ENCODE results near the gene PRMT2.

The PRMT2 gene

DNA sequence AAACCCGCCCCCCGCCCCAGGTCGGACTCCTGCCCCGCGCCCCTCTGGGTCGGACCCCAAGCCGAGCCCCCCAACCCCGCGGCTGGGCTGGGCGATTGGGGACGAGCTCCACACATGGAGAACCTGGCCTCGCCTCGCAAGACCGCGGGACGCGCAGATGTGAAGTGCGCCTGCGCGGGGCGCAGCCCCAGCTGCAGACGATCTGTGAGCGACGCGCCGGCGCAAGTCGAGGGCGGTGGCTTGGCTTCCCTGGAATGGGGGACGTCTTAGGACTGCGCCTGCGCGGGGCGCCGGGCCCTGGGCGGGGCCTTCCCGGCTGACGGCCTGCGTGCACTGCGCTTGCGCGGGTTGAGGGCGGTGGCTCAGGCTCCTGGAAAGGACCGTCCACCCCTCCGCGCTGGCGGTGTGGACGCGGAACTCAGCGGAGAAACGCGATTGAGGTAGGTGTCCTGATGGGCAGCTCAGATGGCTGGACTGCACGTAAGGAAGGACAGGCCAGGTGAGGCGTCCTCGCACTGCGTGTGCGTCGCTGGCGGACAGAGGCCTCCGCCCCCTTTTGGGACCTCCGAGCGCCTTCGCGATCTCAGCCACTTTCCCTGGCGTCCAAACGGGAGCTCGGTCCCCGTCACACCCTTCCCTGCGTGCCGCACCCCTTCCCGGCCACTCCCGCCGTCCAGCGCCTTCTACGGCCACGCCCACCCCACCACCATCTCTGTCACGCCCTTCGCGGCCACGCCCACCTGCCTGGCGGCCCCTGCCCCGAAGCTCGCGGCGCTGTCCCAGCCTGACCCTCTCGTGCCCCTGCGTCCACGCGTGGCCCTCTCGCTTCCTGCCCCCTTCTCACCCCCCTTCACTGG lies at the start of gene PRMT2:
Gene PRMT2, plus strand, starts transcription at position 351 of the 857 bp plus-strand sequence. CDS start 1,278 bp downstream, outside the sequence.
- DNase-seq: peak; percentile 98

GRCh38 chr21:46594276-46594675 lies 41.2 kb upstream of the PRMT2 start:
- no peak for DNase-seq

GRCh38 chr21:46596201-46596600 lies 39.3 kb upstream of the PRMT2 start:
- DNase-seq: no peak

DNA sequence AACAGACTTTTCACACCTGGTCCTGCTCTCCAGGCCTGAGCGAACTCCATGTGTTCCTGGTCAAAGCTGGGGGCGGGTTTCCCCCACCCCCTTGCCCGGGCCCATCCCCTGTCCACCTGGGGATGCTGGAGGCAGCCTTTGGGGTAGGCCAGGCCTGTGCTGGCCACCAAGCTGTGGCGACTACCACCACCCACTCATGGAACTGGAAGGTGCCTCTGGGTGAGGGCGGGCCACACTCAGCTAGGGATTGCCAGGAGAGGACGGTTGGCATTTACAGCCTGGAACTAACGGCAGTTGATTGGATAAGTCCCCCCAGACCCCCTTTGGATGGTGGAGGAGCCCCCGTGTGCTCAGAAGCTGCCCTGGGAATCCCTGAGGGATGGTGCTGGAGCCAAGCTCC lies 38.4 kb upstream of the PRMT2 start:
- DNase-seq: no peak

GRCh38 chr21:46597896-46598343 lies 37.6 kb upstream of the PRMT2 start:
- no peak for DNase-seq

GRCh38 chr21:46598581-46599572 lies 36.6 kb upstream of the PRMT2 start:
- no peak for DNase-seq

DNA sequence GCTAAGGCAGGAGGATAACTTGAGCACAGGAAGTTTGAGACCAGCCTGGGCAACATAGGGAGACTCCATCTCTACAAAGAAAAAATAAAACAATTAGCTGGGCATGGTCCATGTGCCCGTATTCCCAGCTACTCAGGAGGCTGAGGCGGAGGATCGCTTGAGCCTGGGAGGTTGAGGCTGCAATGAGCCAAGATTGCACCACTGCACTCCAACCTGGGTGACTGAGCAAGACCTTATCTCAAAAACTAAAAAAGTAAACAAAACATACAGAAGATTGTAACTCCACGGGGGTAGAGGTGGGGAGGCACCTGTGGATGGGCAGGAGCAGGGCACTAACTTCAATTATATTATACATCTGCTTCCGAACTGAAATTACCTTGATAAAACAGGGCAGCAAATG lies 35.2 kb upstream of the PRMT2 start:
- DNase-seq: no peak

DNA sequence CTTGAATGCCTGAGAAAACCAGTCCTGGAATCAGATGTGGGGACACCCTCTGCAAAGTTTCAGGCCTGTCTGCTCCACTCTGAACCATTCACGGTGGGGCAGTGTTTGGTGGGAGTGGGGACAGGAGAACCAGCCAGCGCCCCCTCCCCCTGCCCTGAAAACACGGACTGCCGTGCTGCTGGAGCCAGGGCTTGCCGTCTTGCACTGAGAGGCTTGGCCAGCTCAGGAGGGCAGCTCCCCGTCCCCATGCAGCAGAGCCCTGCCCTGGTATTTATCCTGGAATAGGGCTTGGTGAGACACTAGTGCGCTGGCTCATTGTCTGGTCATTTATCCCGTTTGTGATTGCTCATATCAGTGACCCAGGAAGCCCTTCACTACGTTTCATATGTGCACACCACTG lies 34.5 kb upstream of the PRMT2 start:
- no peak for DNase-seq

DNA sequence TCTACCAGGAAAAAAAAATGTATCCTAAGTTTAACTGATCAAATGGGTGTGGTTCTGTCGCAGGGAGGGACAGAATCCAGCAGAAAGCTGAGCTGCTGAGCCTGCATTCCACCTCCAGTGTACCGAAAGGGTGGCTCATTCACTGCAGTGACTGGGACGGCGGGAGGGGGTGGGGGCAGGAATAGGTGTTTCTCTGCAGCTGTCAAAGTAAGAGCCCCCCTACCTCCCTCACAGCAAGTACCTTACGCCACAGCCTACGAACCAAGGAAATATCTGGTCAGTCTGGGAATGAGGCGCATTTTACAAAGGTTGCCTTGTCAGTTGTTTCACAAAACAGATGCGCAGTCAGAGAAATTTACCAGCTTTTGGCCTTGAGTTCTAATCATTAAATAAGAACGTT lies 32.2 kb upstream of the PRMT2 start:
- no peak for DNase-seq

- DNase-seq: no peak
Observed at GRCh38 chr21:46604329-46604974, 31.0 kb upstream of the PRMT2 start.

DNA sequence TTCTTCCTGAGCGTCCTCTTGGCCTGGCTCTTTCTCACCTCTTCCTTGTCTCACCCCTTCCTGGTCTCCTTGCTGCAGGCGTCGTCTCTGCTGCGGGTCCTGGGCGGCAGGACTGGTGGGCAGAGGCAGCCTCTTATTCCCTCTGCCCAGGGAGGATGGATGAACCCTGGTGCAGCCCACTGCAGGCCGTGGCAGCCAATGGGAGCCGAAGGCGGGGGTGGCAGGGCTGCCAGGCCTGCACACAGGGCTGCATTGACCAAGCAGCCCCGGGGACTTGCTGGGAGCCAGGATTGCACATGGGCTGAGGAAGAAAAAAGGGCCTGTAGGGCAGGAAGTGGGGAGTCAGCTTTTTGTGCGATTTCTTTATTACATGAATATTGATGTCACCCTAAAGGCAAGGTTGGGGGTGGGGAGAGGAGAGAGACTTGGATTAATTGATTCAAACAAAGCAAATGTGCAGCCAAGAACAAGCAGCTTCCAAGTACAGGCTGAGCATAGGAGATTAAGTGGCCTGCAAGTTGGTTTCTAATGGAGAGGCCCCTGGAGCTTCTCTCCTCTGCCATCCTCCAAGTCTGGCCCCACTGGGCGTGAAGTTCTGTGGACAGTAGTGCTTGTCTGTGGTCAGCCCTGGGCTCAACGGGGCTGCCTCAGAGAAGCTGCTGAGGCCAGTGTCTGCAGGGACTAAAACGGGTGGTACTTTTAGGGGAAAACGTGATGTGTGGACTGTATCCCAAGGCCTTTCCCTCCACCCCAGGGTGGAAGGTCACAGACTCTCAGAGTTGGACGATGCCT lies 30.3 kb upstream of the PRMT2 start, which contains the start of gene S100B:
Gene S100B, minus strand, starts transcription at position 108 of the 792 bp plus-strand sequence. CDS start 2,667 bp downstream, outside the sequence.
- DNase-seq: no peak

DNA sequence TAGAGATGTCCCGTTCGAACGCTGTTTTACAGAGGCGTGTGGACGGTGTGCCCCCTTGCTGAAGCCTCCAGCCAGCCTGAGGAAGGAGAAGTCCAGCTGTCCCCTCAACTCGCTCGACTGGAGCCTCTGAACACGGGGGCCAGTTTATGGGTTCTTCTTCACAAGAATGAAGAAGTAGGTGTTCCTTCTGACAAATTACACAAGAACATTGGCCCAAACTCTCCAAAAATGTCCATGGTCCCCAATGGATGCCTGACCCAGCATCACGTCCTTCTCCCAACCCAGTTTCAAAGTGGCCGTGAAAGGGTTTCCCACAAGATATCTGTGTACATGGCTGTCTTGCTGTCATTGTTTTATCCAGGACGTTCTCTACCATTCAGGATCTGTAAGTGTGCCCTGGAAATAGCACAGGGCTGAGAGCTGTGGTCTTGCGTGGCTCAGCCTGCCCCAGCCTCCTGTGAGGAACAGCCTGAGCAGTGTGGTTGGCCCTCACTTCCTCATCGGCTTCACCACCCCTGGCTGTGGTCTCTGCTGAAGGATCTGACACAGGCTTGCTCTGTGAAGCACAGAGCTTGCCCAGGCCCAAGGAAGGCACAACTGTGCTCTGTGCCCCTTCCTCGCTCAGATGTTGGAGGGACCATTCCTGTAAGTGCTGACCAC lies 29.6 kb upstream of the PRMT2 start:
- peak; percentile 19 for DNase-seq

DNA sequence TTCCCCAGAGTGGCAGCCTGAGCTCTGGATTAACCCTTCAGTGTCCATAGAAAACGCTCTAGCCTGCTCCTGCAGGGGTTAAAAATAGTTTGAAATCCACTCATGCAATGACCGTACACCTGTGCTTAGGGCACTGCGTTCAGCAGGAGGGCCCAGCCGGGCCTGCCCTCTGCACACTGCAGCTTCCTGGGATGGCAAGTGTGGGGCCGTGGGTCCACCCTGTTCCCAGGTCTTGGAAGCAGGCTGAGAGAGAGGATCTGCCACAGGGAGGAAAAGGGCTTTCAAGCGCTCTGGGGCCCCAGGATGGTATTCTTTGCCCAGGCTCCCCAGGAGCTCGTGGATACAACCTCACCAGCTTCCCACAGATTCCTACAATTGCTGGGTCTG lies 29.1 kb upstream of the PRMT2 start:
- DNase-seq: no peak

DNA sequence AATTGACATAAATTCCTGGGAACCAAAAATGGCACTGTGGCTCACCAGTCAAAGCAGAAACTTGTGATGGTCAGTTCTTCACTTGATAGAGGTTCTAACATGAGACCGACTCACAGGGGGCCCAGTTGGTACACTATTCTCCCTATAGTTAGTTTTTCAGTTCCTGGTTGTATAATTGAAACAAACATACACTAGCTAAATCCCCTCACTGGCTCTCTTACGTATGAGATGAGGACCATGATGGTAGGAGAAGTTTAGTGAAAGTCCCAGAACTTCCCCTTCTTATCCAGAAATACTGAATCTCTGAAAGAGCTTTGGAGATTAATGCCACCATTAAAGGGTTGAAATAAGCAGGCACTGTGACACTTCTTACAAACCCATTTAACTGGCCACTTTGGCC lies 27.8 kb upstream of the PRMT2 start:
- DNase-seq: no peak

DNA sequence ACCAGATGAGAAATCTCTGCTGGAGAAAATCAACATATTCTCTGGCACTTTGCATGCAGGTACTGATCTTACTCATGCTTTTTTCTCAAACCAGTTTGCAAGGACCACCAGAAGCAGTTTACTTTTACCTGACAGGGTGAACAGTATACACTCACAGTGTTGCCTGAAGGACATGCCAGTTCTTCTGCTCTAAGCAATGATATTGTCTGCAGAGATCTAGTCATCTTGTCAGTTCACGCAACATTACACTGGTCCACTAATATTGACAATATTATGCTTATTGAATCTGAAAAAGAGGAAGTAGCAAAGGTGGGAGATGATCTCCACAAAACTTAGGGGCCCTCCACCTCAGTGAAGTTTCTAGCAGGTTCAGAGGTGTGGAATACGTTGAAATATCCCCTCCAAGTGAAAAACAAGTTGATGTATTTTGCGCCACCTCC lies 26.8 kb upstream of the PRMT2 start:
- DNase-seq: no peak

DNA sequence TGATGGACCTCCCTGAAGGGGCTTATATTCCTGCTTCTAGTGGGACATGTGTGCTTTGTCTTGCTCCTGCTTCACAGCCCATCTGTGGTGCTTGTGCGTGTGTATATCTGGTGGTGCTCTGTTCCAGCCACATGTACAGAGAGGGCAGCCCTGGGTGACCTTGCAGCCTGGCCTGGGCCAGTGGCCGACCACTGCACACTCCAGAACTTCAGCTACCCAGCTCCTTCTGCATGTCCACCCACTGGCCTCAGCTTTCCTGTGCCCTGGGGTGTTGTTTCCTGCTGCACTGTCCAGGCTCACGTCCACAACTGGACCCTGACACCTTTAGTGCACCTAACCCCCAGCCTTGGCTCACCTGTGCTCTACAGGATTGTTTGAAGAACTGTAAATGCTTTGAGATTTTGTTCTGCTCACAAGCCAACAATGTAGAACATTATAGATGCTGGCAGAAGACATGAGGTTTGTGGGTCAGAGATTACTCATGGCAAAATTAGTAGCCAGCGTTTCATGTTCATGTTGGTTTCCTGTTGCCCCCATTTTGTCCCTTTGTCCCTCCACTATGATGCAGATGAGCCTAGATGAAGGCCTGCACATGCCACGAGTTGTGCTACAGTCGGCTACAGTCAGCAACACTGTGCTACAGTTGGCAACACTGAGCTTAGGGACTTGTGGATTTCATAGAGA lies 25.3 kb upstream of the PRMT2 start:
- DNase-seq: no peak

DNA sequence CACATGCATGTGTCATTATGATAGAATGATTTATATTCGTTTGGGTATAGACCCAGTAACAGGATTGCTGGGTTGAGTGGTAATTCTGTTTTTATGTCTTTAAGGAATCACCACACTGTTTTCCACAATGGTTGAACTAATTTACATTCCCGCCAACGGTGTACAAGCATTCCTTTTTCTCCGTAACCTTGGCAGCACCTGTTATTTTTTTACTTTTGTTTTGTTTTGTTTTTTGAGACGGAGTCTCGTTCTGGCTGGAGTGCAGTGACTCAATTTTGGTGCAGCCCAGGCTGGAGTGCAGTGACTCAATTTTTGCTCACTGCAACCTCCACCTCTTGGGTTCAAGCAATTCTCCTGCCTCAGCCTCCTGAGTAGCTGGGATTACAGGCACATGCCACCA lies 22.1 kb upstream of the PRMT2 start:
- DNase-seq: no peak

DNA sequence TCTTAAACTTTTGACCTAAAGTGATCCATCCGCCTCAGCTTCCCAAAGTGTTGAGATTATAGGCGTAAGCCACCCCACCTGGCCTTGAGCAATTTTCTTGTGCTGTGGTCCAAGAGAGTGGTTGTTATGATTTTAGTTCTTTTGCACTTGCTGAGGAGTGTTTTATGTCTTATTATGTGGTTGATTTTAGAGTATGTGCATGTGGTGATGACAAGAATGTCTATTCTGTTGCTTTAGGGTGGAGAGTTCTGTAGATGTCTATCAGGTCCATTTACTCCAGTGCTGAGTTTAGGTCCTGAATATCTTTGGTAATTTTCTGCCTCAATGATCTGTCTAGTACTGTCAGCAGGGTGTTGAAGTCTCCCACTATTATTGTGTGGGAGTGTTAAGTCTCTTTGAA lies 19.4 kb upstream of the PRMT2 start:
- no peak for DNase-seq

GRCh38 chr21:46616656-46617055 lies 18.8 kb upstream of the PRMT2 start:
- DNase-seq: no peak

GRCh38 chr21:46617267-46618051 lies 18.0 kb upstream of the PRMT2 start:
- no peak for DNase-seq

All from stimulated activated CD4-positive, alpha-beta T cell treated with anti-CD3 and anti-CD28 coated beads, Interleukin-4, amount 100 ng/mL, for 1 hour (primary cell).